Renal cortical epithelial cell (primary cell): ENCODE results near the gene MYH14. TPM values are rescaled to one million over a fixed set of nuclear protein-coding genes. Genes with fewer than 3 reads are reported as not detected.
"Not testable (repeated sequence)": the region's sequence is repeated elsewhere in the genome, so short reads cannot be mapped to it uniquely, and the experiment has no call there.

Source experiments
- DNase-seq: peaks from one replicate; pipeline ENCODE4 v3.0.0-alpha.2; 2011; ENCODE audit warnings: low read depth
- total RNA-seq: library from RNA; depleted of rRNA; stranded (reverse); fragments of >200 nt; gene quantifications from 2 replicates; pipeline ENCODE4 v1.2.3, GENCODE V29; 2014

MYH14 gene
- total RNA-seq, 1 donor from 2014 or later: 0.85 TPM

- DNase-seq: no peak
Observed at GRCh38 chr19:50224986-50225747, 21.7 kb downstream of the MYH14 start.

DNA sequence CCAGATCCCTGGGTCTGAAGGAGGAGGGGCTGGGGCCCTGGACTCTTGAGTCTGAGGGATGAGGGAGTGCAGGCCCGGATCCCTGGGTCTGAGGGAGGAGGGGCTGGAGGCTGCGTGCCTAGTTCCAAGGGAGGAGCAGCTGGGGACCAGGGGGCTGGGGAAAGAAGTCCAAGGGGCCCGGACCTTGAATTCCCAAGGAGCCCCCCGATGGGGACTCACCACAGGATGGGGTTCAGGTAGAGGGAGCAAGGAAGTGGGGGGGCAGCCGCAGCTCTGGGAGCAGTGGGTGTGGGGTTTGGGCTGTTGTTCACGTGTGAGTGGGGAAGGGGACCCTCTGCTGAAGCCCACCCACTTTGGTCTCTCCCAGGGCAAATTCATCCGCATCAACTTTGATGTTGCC, 23.1 kb downstream of the MYH14 start:
- no peak for DNase-seq

- DNase-seq: not testable (repeated sequence)
Observed at GRCh38 chr19:50228153-50228552, 24.7 kb downstream of the MYH14 start.

- DNase-seq: no peak
Observed at GRCh38 chr19:50230379-50231351, 27.2 kb downstream of the MYH14 start.

DNA sequence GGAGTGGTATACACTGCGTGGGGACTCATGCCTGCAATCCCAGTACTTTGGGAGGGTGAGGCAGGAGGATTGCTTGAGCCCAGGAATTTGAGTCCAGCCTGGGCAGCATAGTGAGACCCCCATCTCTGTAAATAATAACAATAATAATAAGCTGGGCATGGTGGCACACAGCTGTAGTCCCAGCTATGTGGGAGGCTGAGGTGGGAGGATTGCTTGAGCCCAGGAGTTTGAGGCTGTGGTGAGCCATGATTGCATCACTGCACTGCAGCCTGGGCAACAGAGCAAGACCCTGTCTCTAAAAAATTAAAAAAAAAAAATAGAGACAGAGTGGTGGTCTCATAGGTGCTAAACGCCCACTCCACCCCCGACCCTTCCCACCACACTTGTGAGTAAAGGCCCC, 28.0 kb downstream of the MYH14 start:
- not testable (repeated sequence) for DNase-seq

- DNase-seq: no peak
Observed at GRCh38 chr19:50231821-50232220, 28.4 kb downstream of the MYH14 start.

DNA sequence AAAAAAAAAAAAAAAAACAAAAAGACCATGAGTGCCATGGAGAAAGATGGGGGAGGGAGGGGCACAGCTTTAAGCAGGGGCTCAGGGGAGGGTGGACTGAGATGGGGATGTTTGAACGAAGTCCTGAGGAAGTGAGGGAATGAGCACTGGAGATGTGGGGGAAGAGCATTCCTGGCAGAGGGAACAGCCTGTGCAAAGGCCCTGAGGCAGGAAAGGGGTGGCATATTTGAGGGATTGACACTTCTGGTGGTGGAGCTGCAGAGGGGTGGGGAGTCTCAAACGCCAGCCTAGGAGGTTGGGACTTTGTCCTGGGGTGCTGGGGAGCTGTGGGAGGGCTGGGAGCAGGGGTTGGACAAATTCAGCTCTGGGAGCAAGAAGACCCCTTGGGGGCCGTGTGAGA, 29.2 kb downstream of the MYH14 start:
- no peak for DNase-seq

- no peak for DNase-seq
Observed at GRCh38 chr19:50233308-50233910, 30.0 kb downstream of the MYH14 start.

DNA sequence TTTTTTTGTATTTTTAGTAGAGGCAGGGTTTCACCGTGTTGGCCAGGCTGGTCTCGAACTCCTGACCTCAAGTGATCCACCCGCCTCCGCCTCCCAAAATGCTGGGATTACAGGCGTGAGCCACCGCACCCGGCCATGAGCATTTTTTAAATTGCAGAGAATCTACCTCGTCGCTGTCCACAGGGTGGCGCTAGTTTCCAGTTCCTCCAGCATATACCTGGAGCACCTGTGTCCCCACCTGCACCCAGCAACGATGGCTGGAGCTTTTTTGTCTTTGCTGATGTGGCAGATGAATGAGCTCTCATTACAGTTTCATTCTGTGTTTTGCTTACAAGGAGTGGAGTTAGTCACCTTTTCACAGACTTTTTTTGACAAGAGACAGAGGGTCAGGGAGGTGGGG, 34.1 kb downstream of the MYH14 start:
- not testable (repeated sequence) for DNase-seq

GRCh38 chr19:50238043-50238442, 34.6 kb downstream of the MYH14 start:
- no peak for DNase-seq

GRCh38 chr19:50239921-50240590, 36.6 kb downstream of the MYH14 start:
- no peak for DNase-seq

DNA sequence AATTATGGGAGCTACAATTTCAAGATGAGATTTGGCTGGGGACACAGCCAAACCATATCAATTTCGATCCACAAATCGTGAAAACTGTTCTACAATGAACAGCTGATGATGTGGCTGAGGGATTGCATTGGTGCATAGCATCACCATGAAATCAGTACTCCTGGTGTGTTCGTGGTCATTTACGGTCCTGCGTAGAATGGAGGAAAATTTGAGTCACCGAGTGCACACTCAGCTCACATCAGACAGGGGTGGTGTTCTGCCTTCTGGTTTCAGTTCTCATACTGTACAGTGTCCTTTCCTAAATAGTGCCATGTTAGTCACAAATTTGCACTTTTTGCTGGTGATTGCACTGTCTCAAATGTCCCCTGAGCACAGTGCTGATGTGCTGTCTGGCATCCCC, 39.2 kb downstream of the MYH14 start:
- DNase-seq: no peak

- no peak for DNase-seq
Observed at GRCh38 chr19:50244695-50245094, 41.3 kb downstream of the MYH14 start.

GRCh38 chr19:50248413-50248812, 45.0 kb downstream of the MYH14 start:
- no peak for DNase-seq

- no peak for DNase-seq
Observed at GRCh38 chr19:50248826-50249225, 45.4 kb downstream of the MYH14 start.

DNA sequence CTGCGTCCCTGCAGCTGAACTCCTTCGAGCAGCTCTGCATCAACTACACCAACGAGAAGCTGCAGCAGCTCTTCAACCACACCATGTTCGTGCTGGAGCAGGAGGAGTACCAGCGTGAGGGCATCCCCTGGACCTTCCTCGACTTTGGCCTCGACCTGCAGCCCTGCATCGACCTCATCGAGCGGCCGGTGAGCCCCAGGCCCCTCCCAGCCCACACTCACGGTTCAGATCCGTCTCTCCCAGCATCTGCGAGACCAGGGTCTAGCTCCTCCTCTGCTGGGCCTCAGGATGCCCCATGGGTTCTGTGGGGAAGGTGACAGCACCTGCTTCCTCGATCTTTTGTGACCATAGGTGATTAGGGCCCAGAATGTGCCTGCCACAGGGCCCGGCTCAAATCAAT, 46.2 kb downstream of the MYH14 start:
- no peak for DNase-seq

DNA sequence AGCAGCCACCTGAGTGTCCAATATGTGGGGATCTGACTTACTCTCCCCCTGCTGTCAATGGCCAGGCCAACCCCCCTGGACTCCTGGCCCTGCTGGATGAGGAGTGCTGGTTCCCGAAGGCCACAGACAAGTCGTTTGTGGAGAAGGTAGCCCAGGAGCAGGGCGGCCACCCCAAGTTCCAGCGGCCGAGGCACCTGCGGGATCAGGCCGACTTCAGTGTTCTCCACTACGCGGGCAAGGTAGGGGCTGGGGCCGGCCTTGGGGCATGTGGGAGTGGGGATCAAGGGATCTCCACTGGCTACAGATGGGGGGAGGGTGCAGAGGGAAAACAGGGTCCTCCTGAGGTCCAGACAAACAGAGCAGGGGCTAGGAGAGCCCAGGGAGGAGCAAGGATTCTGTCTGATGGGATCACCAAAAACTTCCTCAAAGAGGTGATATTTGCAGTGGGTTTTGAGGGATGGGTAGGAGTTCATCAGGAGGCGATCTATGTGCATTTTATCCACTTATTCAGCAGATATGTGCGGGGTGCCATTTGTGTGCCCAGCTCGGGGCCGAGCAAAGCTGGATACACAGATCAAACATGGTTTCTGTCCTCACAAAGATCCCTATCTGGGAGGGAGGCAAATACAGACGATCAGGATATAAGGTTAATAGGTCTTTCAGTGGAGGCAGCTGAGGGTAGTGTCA, 47.2 kb downstream of the MYH14 start:
- no peak for DNase-seq

- peak; percentile 4 for DNase-seq
Observed at GRCh38 chr19:50252111-50252886, 48.9 kb downstream of the MYH14 start.

DNA sequence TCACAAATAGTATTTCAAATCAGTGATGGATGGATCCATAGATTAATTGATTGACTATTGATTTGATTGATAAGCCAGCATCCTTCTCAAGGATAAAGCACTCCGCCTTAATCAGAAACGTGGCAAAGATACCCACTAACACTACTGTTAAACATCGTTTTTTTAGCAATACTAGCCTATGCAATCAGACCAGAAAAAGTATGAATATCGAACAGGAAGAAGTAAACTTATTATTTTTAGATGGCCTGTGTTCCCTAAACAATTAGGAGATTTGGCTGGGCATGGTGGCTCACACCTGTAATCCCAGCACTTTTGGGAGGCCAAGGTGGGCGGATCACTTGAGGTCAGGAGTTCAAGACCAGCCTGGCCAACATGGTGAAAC, 49.5 kb downstream of the MYH14 start:
- no peak for DNase-seq

GRCh38 chr19:50255115-50255514, 51.7 kb downstream of the MYH14 start:
- no peak for DNase-seq

GRCh38 chr19:50257141-50257540, 53.7 kb downstream of the MYH14 start:
- no peak for DNase-seq
